Type B pancreatic cell (in vitro differentiated cells): ENCODE measurements around the gene MARF1. TPM values are rescaled to one million over a fixed set of nuclear protein-coding genes. Genes with fewer than 3 reads are reported as not detected.

ENCODE experiments used
- DNase-seq: peaks from one replicate; pipeline ENCODE4 v3.0.0; 2021; ENCODE audit warnings: mixed read lengths; ENCODE audit not compliant: unreplicated experiment; ENCODE audit errors: extremely low spot score
- H3K27ac Mint-ChIP-seq: 2 replicates; pipeline ENCODE4 v1.8.0; 2021; ENCODE audit warnings: mild to moderate bottlenecking, mixed read lengths
- H3K27me3 Mint-ChIP-seq: 2 replicates; pipeline ENCODE4 v1.8.0; 2021; ENCODE audit warnings: mixed read lengths
- H3K36me3 Mint-ChIP-seq: 2 replicates; pipeline ENCODE4 v1.8.0; 2021; ENCODE audit warnings: mixed read lengths
- H3K4me1 Mint-ChIP-seq: one replicate; pipeline ENCODE4 v1.8.0; 2021; ENCODE audit warnings: mixed read lengths; ENCODE audit not compliant: unreplicated experiment
- H3K4me3 Mint-ChIP-seq: 2 replicates; pipeline ENCODE4 v1.8.0; 2021; ENCODE audit warnings: mild to moderate bottlenecking, mixed read lengths
- H3K9me3 Mint-ChIP-seq: 2 replicates; pipeline ENCODE4 v1.8.0; 2021; ENCODE audit warnings: mixed read lengths
- total RNA-seq: library from RNA; stranded (reverse); gene quantifications from 2 replicates; pipeline ENCODE4 v1.2.1, GENCODE V29; 2021; ENCODE audit warnings: low replicate concordance
- TF ChIP-seq, protein P1 (sequence below): fragments of 200-600 bp; sonication (generic); conservative IDR thresholded peaks from 2 replicates; pipeline ENCODE4 v1.5.0; 2021; ENCODE audit warnings: antibody characterized with exemption, mild to moderate bottlenecking

MARF1 gene
- total RNA-seq, 1 donor from 2014 or later: 75.4 TPM

DNA sequence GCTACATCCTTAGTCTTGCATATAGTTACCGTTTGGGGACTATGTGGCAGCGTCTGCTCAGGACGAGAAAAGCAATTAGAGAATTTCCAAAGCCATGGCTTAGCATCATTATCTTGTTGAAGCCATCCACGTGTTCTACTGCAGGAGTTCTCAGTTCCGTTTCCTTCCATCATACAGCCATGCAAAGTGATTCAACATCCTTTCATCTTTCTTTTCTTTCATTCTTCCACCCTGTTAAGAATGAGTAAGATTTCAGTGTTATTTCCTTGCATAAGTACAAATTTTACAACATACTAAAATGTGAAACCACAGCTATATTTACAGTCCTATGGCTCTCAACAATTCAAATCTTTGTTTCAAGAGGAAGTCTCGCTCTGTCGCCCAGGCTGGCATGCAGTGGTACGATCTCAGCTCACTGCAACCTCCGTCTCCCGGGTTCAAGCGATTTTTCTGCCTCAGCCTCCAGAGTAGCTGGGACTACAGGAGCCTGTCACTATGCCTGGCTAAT is 3.8 kb downstream of the MARF1 start:
- H3K27ac Mint-ChIP-seq: no peak overlapping the region
- no peaks in the 10 kb centered on the region for H3K27me3 Mint-ChIP-seq
- H3K4me3 Mint-ChIP-seq: no peak overlapping the region
- H3K36me3 Mint-ChIP-seq: peaks cover 10% of the 10 kb centered on the region
- peaks cover 21% of the 10 kb centered on the region for H3K4me1 Mint-ChIP-seq
- DNase-seq: no peak
- TF ChIP-seq, protein P1, sequence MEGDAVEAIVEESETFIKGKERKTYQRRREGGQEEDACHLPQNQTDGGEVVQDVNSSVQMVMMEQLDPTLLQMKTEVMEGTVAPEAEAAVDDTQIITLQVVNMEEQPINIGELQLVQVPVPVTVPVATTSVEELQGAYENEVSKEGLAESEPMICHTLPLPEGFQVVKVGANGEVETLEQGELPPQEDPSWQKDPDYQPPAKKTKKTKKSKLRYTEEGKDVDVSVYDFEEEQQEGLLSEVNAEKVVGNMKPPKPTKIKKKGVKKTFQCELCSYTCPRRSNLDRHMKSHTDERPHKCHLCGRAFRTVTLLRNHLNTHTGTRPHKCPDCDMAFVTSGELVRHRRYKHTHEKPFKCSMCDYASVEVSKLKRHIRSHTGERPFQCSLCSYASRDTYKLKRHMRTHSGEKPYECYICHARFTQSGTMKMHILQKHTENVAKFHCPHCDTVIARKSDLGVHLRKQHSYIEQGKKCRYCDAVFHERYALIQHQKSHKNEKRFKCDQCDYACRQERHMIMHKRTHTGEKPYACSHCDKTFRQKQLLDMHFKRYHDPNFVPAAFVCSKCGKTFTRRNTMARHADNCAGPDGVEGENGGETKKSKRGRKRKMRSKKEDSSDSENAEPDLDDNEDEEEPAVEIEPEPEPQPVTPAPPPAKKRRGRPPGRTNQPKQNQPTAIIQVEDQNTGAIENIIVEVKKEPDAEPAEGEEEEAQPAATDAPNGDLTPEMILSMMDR: no peak
- no peaks in the 10 kb centered on the region for H3K9me3 Mint-ChIP-seq

DNA sequence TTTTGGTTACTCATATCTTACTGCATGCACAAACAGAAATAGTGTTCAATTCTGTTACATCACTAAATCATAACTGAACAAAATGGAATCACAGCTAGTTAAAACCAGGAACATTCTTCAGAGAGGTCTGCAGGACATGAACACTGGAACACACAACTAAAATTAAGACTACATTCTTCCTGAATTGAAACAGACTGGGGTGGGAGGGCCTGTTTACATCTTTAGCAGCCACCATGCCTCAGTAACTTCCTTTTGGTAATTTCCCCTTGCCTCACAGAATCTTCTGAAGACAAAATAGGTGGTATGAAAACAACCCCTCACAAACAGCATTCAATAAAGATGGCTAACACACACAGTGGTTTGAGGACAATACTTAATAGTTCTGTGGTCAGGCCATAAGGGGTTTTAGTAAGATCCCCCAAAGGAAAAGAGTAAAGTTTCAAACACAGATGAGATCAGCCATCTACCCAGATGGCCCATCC is 6.5 kb downstream of the MARF1 start:
- H3K27me3 Mint-ChIP-seq: no peaks in the 10 kb centered on the region
- TF ChIP-seq, protein P1: no peak
- H3K27ac Mint-ChIP-seq: no peak overlapping the region
- H3K4me1 Mint-ChIP-seq: peaks cover 8% of the 10 kb centered on the region
- H3K4me3 Mint-ChIP-seq: no peak overlapping the region
- DNase-seq: no peak
- no peaks in the 10 kb centered on the region for H3K9me3 Mint-ChIP-seq
- peaks cover 19% of the 10 kb centered on the region for H3K36me3 Mint-ChIP-seq

DNA sequence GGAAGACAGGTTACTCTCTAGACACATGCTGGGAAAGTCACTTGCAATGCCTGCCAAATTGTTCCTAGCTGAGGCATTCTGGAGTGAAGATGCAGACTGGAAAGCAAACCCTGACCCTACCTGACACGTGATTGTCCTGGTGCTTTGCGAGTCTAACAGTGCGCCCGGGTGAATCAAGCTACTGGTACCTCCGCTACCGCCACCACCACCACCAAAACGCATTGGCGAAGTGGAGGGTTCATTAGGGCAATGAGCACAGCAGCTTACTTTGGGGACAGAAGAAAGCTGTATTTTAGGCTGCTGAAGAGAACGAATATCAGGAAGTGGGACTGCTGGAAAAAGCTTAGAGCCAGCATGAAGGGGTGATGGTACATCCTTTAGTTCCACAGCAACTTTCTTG is 7.0 kb downstream of the MARF1 start:
- Mint-ChIP-seq H3K27ac (no peak overlapping the region), H3K4me3 (no peak overlapping the region), H3K9me3 (no peaks in the 10 kb centered on the region), H3K27me3 (no peaks in the 10 kb centered on the region), H3K36me3 (peaks cover 19% of the 10 kb centered on the region), H3K4me1 (peaks cover 4% of the 10 kb centered on the region)
- no peak for DNase-seq
- TF ChIP-seq, protein P1: no peak

DNA sequence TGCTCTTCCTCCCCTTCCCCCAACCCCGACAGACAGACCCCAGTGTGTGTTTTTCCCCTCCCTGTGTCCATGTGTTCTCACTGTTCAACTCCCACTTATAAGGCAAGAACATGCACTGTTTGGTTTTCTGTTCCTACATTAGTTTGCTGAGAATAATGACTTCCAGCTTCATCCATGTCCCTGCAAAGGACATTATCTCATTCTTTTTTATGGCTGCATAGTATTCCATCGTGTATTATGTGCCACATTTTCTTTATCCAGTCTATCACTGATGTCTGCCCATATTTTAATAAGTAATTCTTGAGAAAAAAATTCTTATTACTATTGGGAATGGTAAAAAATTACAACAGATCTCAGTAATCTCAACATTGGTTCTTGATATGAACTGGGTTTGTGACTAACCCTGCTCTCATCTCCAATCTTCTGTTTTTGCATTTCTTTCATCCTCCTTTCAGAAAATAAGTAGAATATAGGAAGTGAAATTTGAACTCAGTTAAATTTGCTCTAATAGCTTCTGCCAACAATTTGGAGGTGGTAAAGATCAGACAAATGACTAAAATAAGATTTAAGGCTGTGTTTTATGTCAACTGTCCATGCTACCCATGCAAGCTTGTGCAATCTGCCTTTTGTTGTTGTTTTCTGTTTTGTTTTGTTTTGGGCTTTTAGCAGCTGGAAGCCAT is 11.1 kb downstream of the MARF1 start:
- no peak for DNase-seq
- Mint-ChIP-seq H3K4me3 (no peak overlapping the region), H3K27ac (no peak overlapping the region), H3K27me3 (no peaks in the 10 kb centered on the region), H3K9me3 (no peaks in the 10 kb centered on the region), H3K36me3 (peaks cover 14% of the 10 kb centered on the region), H3K4me1 (no peaks in the 10 kb centered on the region)
- TF ChIP-seq, protein P1: no peak

DNA sequence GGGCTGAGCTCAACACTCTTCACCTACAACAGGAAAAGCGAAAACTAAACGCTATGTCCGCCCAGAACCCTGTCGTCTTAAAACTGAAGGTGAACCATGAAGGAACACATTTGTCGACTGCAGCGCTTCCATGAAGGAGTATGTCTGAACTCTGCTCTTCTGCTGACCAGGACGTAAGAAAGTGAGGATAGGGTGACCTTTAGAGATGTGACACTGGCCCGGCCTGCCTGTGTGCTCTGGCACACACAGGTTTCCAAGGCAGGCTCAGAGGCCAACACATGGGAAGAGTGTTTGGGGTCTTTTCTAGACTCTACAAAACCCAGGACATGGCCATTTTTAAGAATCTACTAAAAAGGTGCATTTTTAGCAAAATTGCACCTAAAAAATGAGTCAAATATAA is 21.1 kb downstream of the MARF1 start:
- no peaks in the 10 kb centered on the region for H3K4me1 Mint-ChIP-seq
- H3K9me3 Mint-ChIP-seq: no peaks in the 10 kb centered on the region
- TF ChIP-seq, protein P1: no peak
- no peaks in the 10 kb centered on the region for H3K27me3 Mint-ChIP-seq
- H3K27ac Mint-ChIP-seq: no peak overlapping the region
- DNase-seq: no peak
- H3K36me3 Mint-ChIP-seq: peaks cover 39% of the 10 kb centered on the region
- no peak overlapping the region for H3K4me3 Mint-ChIP-seq
